HS-5 (cell line): Measurements from ENCODE around the gene GPR42.

Source experiments
- DNase-seq: peaks from one replicate; pipeline ENCODE4 v3.0.0-alpha.2; 2012; ENCODE audit warnings: low read depth

The GPR42 gene

GRCh38 chr19:35370722-35371121 is at the start of gene GPR42:
Gene GPR42, plus strand, starts transcription at chr19:35371068. Its CDS starts 292 bp downstream, at chr19:35371360.
- no peak for DNase-seq

DNA sequence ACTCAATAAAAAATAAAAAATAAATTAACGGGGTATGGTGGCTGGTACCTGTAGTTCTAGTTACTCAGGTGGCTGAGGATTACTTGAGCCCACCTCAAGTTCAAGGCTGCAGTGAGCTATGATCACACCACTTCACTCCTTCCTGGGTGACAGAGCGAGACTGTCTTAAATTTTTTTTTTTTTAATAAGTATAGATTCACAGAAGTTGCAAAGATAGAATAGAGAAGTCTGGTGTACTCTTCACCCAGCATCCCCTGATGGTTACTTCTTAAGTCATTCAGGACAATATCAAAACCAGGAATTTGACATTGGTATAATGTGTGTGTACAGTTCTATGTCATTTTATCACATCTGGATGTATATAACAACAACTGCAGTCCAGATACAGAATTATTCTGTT is 49.6 kb upstream of the GPR42 start:
- DNase-seq = no peak

DNA sequence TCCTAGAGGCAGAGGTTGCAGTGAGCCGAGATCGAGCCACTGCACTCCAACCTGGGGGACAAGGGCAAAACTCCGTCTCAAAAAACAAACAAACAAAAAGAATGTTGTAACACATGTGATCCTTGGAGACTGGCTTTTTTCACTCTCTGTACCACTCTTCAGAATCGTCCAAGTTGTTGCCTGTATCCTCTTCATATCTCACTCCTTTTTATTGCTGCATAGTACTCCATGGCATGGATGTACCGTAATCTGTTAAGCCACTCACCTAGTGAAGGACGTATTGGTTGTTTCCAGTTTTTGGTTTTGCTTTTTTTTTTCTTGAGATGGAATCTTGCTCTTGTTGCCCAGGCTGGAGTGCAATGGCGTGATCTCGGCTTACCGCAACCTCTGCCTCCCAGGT is 48.9 kb upstream of the GPR42 start:
- DNase-seq = no peak

GRCh38 chr19:35327642-35328041 is 43.2 kb upstream of the GPR42 start:
- no peak for DNase-seq

- DNase-seq = no peak
Measured at GRCh38 chr19:35328851-35329285, 42.0 kb upstream of the GPR42 start, which contains the start of gene CD22. Gene CD22, plus strand, starts transcription at chr19:35329187. Its CDS starts 2,854 bp downstream, at chr19:35332041.

DNA sequence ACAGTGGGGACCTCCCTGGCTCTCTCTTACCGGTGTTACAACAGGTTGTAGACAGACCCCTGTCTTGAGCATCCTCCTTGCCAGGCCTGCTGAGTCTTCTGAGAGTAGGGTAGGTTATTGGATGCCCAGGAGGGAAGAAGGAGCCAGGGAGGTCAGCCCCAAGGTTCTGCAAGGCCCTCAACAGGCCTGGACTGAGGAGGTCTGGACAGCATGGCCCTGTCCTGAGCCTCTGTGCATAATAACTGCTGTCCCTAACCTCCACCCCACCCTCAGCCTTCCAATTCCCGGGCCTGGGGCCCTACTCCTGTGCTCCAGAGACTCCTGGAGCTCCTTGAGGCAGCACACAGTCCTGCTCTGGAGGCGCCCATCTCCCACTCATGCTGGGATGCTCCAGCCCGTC is 41.5 kb upstream of the GPR42 start:
- no peak for DNase-seq

- DNase-seq = no peak
Measured at GRCh38 chr19:35330475-35330874, 40.4 kb upstream of the GPR42 start.

DNA sequence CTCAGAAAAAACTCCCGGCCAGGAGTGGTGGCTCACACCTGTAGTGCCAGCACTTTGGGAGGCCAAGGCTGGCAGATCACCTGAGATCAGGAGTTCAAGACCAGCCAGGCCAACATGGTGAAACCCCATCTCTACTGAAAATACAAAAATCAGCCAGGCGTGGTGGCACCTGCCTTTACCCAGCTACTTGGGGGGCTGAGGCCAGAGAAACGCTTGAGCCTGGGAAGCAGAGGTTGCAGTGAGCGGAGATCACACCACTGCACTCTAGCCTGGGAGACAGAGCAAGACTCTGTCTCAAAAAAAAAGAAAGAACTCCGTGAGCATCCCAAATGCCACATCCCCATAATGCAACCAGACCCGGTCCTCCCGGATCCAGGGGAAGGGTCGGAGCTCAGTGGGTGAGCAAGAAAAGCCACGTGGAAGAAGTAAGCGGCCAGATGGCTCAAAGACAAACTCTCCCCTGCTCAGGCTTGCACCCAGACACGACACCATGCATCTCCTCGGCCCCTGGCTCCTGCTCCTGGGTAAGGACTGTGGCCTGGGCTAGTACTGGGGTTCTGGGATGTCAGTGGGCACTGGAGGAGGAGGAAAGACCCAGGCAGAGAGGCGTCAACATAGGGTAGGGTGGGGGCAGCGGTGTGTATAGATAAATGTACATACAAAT is 39.2 kb upstream of the GPR42 start:
- DNase-seq = no peak

DNA sequence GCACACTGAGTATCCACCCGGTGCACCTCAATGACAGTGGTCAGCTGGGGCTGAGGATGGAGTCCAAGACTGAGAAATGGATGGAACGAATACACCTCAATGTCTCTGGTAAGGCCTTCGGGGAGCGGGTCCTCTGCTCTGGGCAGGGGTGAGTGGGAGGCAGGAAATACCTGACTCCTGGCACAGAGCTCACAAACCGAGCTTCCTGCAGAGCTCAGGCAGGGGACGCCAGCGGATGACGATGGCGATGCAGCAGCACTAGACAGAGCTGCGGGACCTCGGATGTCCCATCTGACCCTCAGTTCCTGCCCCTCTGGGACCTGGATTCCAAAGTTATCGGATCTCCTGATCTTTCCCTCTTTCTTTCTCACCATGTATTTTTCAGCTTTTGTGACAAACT is 38.1 kb upstream of the GPR42 start:
- DNase-seq = no peak

DNA sequence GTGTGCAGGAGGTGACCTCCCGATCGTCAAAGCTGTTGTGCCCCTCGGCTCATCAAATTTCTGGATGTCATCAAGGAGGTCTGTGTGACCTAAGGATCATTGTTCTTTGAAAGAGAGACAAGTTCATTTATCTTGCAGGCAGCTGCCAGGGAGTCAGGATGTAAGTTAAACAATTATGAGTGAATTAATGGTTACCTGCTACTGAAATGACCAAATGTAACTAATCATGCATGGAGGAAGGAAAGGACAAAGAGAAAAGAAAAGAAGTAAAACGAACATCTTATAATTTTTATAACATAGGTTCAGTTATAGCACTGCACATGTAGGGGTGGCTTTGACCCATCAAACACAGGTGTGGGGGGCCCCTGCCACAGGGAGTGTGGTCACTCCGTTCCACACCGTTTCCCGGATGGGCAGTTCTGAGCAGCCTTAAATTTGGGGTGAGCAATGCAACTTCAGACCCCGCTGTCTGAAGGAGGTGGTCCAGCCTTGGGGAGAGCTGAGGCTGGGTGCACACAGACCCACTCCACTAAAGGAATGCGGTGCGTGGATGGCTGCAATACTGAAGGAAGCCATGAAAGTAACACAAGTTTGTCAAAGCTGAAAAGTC is 36.6 kb upstream of the GPR42 start:
- DNase-seq = no peak

DNA sequence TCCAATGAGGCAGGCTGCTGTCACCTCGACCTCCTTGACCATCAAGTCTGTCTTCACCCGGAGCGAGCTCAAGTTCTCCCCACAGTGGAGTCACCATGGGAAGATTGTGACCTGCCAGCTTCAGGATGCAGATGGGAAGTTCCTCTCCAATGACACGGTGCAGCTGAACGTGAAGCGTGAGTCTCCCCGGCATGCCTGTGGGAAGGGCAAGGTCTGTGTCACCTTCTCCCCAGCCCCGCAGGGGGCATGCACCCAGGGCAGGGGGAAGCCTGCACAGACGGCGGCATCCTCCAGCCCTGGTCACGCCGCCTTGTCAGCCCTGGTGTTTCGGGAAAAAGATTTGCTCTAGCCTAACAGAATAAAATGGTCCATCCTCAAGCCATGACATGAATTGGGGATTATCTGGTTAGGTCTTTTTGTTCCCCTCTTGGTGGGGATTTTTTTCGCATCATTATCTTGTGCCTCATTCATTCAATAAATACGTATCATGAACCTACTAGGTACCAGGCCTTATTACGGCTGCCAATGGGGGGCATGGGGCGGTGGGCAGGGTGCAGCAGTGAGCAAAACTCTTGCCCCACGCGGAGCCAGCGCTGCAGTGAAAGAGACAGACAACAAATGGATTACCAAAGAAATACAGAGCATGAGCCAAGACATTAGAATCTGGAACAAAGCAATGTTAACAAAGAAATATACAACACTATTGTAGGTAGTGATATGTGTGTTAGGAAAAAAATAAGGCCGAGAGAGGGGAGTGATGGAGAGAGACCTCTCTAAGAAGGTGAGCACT is 34.5 kb upstream of the GPR42 start:
- DNase-seq = no peak

GRCh38 chr19:35337097-35337983 is 33.5 kb upstream of the GPR42 start:
- no peak for DNase-seq

DNA sequence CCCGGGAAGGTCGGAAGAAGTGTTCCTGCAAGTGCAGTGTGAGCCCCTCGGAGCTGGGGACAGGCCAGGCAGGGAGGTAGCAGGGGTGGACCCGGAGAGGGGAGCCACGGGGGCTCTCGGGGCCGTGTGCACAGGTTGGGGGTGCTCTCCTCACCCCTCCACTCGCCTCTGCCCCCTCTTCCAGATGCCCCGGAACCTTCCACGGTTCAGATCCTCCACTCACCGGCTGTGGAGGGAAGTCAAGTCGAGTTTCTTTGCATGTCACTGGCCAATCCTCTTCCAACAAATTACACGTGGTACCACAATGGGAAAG is 32.9 kb upstream of the GPR42 start:
- no peak for DNase-seq

DNA sequence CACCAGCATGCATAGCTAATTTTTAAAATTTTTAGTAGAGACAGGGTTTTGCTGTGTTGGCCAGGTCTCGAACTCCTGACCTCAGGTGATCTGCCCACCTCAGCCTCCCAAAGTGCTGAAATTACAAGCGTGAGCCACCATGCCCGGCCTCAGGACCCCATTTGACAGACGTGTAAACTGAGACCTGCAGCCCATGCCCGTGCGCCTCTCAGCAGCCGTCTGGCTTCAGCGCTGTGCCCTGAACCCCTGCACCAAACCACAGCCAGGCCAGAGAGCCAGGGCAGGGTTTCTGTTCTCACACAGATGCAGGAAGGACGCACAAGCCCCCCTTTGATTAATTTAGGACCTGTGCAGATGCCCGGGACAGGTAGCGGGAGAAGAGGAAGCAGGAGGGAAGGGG is 30.4 kb upstream of the GPR42 start:
- no peak for DNase-seq

DNA sequence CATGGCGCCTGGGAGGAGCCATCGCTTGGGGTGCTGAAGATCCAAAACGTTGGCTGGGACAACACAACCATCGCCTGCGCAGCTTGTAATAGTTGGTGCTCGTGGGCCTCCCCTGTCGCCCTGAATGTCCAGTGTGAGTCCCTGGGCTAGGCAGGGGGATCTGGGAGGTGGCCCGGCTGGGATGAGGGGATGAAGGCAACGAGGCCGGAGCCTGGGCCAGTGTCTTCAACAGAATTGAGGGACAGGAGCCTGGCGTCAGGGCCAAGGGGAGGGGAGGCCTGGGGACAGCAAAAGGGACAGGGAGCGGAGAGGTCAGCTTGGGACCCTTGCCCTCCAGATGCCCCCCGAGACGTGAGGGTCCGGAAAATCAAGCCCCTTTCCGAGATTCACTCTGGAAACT is 29.9 kb upstream of the GPR42 start:
- no peak for DNase-seq

DNA sequence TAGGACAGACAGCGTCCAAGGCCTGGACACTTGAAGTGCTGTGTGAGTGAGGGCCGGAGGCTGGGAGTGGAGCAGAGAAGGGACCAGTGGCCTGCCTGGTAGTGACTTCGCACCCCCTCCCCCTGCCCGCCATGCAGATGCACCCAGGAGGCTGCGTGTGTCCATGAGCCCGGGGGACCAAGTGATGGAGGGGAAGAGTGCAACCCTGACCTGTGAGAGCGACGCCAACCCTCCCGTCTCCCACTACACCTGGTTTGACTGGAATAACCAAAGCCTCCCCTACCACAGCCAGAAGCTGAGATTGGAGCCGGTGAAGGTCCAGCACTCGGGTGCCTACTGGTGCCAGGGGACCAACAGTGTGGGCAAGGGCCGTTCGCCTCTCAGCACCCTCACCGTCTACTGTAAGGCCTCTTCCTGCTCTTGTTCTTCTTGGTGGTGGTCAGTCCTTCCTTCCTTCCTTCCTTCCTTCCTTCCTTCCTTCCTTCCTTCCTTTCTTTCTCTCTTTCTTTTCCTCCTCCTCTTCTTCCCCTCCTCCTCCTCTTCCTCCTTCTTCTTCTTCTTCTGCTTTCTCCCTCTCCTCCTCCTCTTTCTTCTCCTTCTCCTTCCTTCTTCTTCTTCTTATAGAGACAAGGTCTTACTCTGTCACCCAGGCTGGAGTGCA is 29.2 kb upstream of the GPR42 start:
- DNase-seq = no peak

- DNase-seq = no peak
Measured at GRCh38 chr19:35342430-35342829, 28.4 kb upstream of the GPR42 start.

DNA sequence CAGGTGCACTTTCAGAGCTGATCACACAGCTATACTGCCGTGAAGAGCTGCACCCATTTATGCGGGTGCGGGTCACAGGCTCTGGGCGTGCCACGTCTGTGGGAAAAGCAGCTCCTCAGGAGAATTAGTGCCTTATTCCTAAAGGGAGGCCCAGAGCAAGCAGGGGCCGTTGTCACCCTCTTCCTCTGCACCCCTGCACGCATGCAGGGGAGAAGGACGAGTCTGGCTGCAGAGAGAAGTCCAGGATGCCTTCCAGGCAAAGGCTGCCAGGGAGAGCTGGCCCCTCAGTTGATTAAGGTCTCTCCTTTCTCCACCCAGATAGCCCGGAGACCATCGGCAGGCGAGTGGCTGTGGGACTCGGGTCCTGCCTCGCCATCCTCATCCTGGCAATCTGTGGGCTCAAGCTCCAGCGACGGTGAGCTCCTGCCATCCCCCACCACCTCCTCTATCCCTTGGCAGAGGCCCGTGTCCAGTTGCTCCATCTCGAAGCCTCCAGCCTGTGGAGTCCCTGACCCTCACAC is 26.3 kb upstream of the GPR42 start:
- no peak for DNase-seq

- DNase-seq = no peak
Measured at GRCh38 chr19:35345671-35346111, 25.2 kb upstream of the GPR42 start.

DNA sequence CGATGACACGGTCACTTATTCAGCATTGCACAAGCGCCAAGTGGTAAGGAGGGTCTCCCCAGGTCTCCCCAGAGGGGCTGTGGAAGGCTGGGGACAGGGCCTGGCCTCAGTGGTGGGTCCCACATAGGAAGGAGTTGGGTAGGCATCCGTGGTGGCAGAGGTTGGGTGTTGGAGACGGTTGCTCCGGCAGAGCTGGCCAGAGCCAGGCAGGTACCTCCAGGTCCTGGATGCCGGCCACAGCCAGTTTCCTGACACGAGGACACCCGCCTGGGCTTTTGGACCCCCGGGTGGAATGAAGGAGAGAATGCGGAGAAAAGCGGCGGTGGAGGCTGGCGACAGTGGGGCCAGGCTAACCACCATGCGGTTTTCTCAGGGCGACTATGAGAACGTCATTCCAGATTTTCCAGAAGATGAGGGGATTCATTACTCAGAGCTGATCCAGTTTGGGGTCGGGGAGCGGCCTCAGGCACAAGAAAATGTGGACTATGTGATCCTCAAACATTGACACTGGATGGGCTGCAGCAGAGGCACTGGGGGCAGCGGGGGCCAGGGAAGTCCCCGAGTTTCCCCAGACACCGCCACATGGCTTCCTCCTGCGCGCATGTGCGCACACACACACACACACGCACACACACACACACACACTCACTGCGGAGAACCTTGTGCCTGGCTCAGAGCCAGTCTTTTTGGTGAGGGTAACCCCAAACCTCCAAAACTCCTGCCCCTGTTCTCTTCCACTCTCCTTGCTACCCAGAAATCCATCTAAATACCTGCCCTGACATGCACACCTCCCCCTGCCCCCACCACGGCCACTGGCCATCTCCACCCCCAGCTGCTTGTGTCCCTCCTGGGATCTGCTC is 24.4 kb upstream of the GPR42 start:
- DNase-seq = no peak
